HG03139 (cell line): ENCODE data around the gene ACOT9.
"Not testable (repeated sequence)": the region's sequence is repeated elsewhere in the genome, so short reads cannot be mapped to it uniquely, and the experiment has no call there.

Experiments used
- ATAC-seq: cut with Tn5 transposase; IDR thresholded peaks from one replicate; pipeline ENCODE4 v1.9.1; 2021; ENCODE audit not compliant: unreplicated experiment

The ACOT9 gene

DNA sequence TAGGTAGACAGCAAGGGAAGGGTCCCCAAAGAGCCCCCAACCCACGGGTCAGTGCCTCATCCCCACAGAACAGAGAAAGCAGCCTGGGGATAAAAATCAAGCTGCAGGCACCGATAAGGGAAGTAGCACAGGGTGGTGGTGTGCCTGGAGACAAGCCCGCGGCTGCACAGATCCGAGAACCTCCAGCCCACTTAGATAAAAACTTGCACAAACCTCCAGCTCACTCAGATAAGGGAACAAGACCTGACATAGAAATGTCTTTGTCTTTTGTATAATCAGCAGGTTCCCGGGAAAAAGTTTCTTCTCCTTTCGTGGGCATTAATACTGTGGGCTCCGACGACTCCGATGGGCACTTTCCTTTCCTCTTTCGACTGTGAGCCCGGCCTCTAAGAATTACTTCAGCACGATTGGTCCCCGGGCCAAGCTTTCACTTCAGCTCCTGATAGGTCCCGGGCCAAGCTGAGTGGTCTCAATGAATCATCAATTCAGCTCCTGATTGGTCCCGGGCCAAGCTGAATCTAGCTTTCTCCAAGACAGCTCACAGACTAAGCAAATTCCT is 43.4 kb downstream of the ACOT9 start:
- peak; percentile 64 for ATAC-seq

DNA sequence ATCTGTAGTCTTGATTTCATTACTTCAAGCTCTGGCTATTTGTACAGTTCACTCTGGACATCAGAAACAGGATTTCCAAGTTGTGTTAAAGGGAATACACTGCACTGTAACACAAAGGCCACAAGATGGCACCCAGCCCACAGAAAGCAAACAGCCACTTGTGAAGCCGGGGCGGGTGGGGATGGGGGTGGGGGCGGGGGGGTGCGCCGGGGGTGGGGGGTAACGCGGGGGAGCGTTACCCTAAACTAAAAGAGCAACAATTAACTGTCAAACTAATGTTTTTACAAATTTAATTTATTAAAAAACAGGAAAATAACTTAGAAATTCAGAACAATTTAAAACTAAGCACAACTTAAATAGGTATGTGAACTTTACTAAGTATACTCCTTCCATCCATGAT is 48.5 kb downstream of the ACOT9 start:
- peak; percentile 67 for ATAC-seq

DNA sequence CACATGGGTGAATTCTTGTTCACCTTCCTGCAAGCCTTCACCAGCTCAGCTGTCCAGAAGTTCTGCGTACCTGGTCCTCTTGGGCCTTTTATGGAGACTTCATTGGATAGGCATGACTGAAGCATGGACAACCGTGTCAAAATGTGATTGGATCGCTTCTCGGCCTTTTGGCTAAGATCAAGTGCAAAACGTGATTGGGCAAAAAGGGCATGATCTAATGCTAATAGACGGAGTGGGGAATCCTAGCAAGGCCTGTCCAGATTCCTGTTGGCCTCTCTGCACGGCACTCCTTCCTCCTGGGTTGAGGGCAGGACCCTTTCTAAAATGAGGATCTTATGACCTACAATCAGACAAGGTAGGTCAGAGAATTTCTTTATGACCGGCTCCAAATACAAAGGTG is 50.9 kb downstream of the ACOT9 start:
- ATAC-seq, result no peak

DNA sequence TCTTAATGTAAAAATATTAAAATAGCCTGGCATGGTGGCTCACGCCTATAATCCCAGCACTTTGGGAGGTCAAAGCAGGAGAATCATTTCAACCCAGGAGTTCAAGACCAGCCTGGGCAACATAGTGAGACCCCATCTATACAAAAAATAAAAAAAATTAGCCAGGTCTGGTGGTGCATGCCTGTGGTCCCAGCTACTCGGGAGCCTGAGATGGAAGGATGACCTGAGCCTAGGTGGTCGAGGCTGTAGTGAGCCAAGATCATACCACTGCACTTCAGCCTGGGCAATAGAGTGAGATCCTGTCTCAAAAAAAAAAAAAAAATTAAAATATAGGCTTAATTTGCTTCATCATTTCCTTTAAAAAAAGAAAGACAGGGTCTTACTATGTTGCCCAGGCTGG is 66.6 kb downstream of the ACOT9 start:
- ATAC-seq, result not testable (repeated sequence)

DNA sequence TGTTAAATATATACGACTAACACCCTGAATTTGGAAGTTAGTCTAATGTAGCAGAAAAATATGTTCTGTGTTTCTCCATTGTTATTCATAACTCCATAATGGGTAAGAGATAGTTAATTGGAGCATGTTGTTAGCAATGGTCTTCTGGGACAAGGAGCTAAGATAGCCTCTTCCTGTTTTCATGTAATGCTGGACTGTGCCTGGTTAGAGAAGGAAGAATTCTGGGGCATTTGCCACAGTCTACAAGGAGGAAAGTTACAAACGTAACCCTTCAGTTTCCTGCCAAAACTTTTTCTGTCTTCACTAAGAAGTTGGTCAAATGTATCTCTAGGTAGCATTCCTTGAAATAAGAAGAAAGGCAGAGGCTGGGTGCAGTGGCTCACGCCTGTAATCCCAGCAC is 70.0 kb downstream of the ACOT9 start:
- no peak for ATAC-seq

DNA sequence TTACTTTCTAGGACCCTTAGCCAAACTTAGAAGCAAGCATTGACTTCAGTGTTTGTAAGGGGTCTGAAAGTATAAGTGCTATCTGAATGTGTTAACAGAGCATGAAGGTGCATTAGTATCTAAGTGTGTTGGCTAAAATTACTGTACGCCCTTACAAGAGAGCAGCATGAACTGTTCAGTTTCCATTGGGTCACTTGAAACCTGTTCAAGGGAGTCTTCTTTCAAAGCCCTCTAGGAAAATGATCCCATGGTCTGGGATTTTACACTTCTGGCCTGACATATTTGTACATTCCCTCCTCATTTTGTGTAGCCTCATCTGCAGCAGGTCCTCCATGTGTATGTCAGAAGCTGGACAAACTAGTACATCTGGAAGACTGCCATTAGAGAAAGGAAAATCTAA is 72.5 kb downstream of the ACOT9 start:
- no peak for ATAC-seq

DNA sequence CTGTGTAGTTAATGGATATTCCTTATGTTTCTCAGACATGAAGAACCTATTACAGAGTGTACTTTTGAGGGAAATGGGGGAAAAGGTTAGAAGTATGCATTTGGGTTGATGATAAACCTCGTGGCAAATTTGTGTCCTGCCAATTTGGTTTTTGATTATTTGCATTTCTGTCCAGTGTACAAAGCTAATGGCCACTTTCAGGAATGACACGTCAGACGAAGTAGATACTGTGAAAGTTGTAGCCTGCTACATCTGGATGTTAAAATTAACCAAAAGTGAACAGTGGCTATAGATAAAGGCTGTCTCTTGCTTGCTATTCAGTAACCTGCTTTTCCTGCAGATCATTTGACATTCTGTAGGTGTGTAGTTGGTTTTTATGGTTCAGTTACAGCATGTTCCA is 74.7 kb downstream of the ACOT9 start:
- ATAC-seq, result peak; percentile 40

DNA sequence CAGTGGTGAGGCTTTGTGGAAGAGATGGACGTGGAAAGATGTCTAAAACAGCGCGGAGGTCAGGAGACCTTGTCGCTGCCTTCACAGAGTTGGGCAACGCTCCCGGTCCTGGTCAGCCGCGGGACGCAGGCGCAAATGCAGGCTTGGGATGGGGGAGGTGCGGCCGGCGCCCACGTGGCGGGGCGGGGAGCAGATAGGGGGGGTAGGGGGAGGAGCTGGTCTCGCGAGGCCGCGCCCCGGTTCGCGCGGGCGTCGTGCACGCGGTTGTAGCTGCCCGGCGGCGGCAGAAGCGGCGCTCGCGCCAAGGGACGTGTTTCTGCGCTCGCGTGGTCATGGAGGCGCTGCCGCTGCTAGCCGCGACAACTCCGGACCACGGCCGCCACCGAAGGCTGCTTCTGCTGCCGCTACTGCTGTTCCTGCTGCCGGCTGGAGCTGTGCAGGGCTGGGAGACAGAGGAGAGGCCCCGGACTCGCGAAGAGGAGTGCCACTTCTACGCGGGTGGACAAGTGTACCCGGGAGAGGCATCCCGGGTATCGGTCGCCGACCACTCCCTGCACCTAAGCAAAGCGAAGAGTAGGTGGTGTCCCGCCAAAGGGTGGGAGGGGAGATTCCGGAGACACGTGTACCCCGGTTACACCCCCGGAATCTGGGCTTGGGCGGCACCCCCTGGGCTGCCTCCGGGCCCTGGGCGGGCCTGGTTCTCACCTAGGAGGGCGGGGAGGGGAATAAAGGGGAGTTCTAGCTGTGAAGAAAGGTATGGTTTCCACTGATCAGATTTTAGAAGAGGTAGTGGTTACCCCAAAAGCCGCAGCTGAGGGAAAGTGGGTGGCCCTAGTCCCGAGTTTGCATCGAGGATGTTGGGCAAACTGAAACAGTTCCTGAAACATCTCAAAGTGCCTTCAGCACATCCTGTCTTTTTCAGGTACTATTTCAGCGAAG is 75.6 kb downstream of the ACOT9 start, which contains the start of gene PRDX4:
Gene PRDX4, plus strand, starts transcription at position 255 of the 939 bp plus-strand sequence. Its CDS starts 78 bp downstream, at position 333.
- peak; percentile 50 for ATAC-seq

DNA sequence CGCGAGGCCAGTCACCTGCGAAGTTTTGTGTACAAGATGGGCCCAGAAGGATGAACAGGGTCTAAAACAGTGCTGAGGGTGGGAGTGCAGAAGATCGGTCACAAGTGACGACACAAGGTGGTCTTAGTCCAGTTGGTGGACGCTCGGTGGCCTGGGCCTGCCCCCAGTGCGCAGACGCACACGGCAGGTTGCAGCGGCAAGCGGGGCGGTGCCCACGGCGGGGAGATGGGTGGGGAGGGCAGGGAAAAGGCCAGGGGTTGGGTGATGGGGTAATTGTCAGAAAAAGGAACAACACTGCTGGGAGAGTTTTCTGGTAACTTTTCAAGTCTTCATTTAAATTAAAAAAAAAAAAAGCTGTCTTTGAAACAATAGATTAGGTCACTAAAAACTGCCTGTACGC is 76.8 kb downstream of the ACOT9 start:
- ATAC-seq, result no peak

DNA sequence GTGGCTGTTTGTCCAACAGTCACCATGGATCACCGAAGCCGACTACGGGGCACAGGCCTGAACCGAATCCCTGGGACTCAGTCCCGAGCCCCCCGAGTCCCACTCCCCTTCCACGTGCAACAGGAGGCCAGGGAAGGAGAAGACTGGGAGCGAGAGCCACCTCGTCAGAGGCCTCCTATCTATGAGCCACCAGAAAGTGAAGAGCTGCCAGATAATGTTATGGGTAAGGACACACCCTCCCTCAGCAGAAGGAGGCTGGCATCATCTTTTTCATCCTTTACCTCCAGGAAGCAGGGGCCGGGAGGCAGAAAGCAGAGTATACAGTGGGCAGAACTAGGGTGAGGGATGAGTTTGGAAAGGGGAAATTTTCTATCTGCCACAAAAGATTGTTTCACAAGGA is 78.6 kb downstream of the ACOT9 start:
- no peak for ATAC-seq

DNA sequence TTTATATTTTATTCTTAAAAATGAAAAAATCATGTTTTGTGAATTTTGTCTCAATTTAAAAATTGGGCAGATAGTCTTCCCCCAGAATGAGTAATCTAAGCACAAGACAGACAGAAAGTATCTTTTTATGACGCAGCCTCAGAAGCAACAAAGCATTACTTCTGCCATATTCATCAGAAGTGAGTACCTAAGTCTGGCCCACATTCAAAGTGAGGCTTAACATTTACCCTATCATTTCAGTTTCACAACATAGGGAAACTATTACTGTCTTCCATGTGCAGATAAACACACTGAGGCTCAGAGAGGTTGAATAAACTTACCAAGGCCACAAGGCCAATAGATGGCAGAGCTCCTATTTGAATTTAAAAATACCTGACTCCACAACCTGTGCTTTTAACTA is 80.2 kb downstream of the ACOT9 start:
- peak; percentile 40 for ATAC-seq

DNA sequence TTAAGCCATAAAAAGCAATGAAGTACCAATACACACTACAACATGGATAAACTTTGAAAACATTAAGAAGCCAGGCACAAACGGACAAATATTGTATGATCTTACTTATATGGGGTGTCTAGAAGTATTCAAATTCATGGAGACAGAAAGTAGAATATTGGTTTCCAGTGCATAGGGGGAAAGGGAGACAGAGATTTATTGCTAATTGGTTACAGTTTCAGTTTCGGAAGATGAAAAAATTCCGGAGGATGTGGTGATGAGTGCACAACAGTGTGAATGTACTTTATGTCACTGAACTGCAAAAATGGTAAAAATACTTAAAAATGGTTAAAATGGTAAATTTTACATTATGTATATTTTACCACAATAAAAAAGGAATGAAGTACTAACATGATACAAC is 80.9 kb downstream of the ACOT9 start:
- ATAC-seq, result peak; percentile 52

DNA sequence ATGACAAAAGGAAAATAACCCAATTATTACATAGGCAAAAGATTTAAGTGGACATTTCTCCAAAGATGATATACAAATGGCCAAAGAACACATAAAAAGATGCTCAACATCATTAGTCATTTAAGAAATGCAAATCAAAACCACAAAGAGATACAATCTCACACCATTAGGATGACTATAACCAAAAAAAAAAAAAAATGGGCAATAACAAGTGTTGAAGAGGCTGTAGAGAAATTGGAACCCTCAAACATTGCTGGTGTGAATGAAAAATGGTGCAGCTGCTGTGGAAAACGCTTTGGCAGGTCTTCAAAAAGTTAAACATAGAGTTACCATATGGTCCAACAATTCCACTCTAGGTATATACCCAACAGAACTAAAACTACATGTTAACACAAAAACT is 81.4 kb downstream of the ACOT9 start:
- no peak for ATAC-seq

DNA sequence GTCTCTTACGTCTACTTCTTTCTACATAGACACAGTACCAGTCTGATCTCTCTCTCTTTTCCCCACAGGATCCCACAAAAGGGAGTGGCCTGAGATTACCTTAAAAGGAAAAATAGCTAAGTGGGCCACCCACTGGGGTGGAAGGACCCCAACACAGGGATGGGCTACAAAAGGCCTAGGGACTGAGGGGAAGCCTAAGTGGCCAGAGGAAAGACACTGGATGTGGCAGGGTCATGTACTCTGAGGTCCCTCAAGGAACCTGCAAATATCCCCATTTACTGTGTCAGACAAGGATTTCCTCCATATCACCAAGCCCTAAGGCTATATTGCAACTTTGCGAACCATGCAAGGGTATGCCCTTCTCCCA is 82.3 kb downstream of the ACOT9 start:
- ATAC-seq, result no peak

DNA sequence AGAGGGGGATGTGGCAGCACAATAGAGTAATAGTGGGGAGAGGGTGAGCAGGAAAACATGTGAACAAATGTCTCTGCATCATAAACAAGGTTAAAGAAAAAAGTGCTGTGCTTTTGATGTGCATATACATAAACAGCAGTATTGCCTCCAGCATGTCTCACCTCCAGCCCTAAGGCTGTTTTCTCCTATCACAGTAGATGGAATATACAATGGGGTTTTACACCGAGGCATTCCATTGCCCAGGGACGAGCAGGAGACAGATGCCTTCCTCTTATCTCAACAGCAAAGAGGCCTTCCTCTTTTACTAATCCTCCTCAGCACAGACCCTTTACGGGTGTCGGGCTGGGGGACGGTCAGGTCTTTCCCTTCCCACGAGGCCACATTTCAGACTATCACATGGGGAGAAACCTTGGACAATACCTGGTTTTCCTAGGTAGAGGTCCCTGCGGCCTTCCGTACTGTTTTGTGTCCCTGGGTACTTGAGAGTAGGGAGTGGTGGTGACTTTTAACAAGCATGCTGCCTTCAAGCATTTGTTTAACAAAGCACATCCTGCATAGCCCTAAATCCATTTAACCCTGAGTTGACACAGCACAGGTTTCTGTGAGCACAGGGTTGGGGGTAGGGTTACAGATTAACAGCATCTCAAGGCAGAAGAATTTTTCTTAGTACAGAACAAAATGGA is 82.9 kb downstream of the ACOT9 start:
- ATAC-seq, result not testable (repeated sequence)

DNA sequence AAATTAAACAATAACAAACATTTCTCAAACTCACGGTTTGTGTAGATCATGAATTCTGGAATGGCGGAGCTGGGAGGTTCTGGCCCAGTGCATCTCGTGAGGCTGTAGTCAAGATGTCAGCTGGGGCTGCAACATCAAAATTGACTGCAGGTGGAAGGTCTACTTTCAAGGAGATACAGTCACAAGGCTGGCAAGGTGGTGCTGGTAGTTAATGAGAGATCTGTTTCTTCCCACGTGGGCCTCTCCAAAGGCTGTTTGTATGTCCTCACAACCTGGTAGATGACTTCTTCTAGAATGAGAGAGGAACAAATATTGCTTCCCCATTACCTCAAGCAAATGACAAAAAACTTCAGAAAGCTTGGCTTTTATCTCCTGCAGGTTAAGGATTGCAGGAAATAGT is 83.7 kb downstream of the ACOT9 start:
- no peak for ATAC-seq

DNA sequence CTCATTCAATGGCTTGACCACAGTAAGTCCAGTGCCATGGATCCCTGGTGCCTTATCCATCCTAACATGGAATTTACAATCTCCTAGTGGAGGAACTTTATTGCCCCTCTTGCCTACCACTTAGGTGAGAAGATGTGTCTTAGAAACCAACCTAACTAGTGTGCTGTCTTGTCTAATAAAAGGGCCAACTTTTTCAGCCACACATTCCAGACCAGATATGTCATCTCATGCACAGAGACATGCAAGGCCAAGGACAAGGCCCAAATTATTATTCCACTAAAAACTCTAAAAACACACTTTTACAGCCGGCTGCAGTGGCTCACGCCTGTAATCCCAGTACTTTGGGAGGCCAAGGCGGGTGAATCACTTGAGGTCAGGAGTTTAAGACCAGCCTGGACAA is 86.4 kb downstream of the ACOT9 start:
- no peak for ATAC-seq

DNA sequence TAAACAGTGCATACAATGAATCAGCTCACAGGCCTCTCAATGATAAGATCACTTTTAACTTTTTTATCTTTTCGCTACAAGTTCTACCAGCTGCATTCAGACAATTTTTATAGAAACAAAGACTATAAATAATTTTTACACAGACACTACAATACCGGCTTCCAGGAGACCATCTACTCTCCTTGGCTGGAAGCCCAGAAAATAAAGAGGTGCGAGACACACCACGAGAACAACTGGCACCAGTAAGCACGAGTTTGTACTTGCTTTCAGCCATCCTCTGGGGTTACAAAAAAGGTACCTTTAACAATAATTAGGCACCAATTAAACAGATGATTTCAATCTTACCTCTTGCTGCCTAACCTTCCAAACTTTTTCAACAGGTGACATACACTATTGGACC is 87.0 kb downstream of the ACOT9 start:
- ATAC-seq, result no peak
